Panc1 (cell line): ENCODE data around the gene ZFP92. TPM values are rescaled to one million over a fixed set of nuclear protein-coding genes. Genes with fewer than 3 reads are reported as not detected.

Source experiments
- ATAC-seq: fragments of 200-7000 bp; cut with Tn5 transposase; 2 replicates; pipeline ENCODE4 v1.9.1; 2020; ENCODE audit warnings: mild to moderate bottlenecking, moderate library complexity
- BruUV-seq: library from RNA; stranded (reverse); fragments of 400-500 nt; replicated peaks from 2 replicates; lab custom pipeline; 2021; lab: Mats Ljungman, UMichigan
- CTCF ChIA-PET: fragments of 300-600 bp; sonication (Branson Sonifier 250); formaldehyde crosslinking; loops from one replicate; lab custom pipeline; 2022; ENCODE audit warnings: antibody characterized with exemption; lab: Charles Lee
- POLR2A ChIA-PET: fragments of 300-600 bp; sonication (Branson Sonifier 250); formaldehyde crosslinking; loops from one replicate; lab custom pipeline; 2022; ENCODE audit warnings: antibody characterized with exemption; lab: Charles Lee
- DNase-seq: peaks from one replicate; pipeline ENCODE4 v3.0.0-alpha.2; 2010; ENCODE audit warnings: low read depth, low spot score
- H3K27ac ChIP-seq: 2 replicates; pipeline ENCODE4 v1.5.1; 2011; ENCODE audit warnings: mild to moderate bottlenecking, low read length, inconsistent platforms
- H3K27me3 ChIP-seq: fragments of 200-500 bp; sonication (Bioruptor generic); 2 replicates; pipeline ENCODE4 v1.6.0; 2014; ENCODE audit warnings: low read length, inconsistent platforms; ENCODE audit not compliant: control insufficient read depth, insufficient read depth
- H3K36me3 ChIP-seq: fragments of 200-500 bp; sonication (Bioruptor generic); 2 replicates; pipeline ENCODE4 v1.5.1; 2014; ENCODE audit warnings: inconsistent platforms, mild to moderate bottlenecking, low read length, moderate library complexity; ENCODE audit not compliant: control insufficient read depth, insufficient read depth
- H3K4me1 ChIP-seq: 2 replicates; pipeline ENCODE4 v1.5.1; 2011; ENCODE audit warnings: inconsistent platforms, mild to moderate bottlenecking, low read length, moderate library complexity; ENCODE audit not compliant: control insufficient read depth, insufficient read depth
- H3K4me3 ChIP-seq, 2 experiments: 2 replicates each; pipeline ENCODE4 v1.5.1; 2011 to 2012; ENCODE audit warnings: low read depth in 2 of 2, low read length in 2 of 2, mild to moderate bottlenecking in 2 of 2, inconsistent platforms in 1 of 2, moderate library complexity in 1 of 2
- H3K9me3 ChIP-seq: fragments of 200-500 bp; sonication (Bioruptor generic); 2 replicates; pipeline ENCODE4 v1.5.1; 2014; ENCODE audit warnings: low read depth, mild to moderate bottlenecking, inconsistent platforms, low read length, moderate library complexity; ENCODE audit not compliant: control insufficient read depth, insufficient read depth
- POLR2AphosphoS5 ChIP-seq: IDR thresholded peaks from 2 replicates; pipeline ENCODE4 v1.6.1; 2012; ENCODE audit warnings: mild to moderate bottlenecking, low read depth, low read length, moderate library complexity
- SIN3A ChIP-seq: IDR thresholded peaks from 2 replicates; pipeline ENCODE4 v1.6.1; 2012; ENCODE audit warnings: low read depth, mild to moderate bottlenecking, low read length, moderate library complexity, borderline replicate concordance; ENCODE audit not compliant: insufficient read depth
- TCF7L2 ChIP-seq: IDR thresholded peaks from 2 replicates; pipeline ENCODE4 v1.6.1; 2011; ENCODE audit warnings: mild to moderate bottlenecking, low read depth, low read length, inconsistent platforms
- in situ Hi-C: cut with HindIII; loops from 2 replicates; pipeline ENCODE4 v1.10.0; 2016; ENCODE audit warnings: low sequenced_read_pairs, low pct_unique_long_range_greater_than_20kb
- intact Hi-C: fragments of 100-400 bp; cut with micrococcal nuclease; formaldehyde crosslinking; loops from one replicate; pipeline ENCODE4 v1.10.0; 2022; ENCODE audit not compliant: unreplicated experiment
- total RNA-seq: library from RNA; stranded (reverse); gene quantifications from one replicate; pipeline ENCODE4 v1.2.1, GENCODE V29; 2021; ENCODE audit not compliant: unreplicated experiment
- TF ChIP-seq, protein P1 (sequence below): fragments of 450-650 bp; IDR thresholded peaks from 2 replicates; pipeline ENCODE4 v1.5.1; 2017; ENCODE audit warnings: mild to moderate bottlenecking
- TF ChIP-seq, protein P2 (sequence below), 2 experiments: IDR thresholded peaks; 2 replicates each; pipeline ENCODE4 v1.6.1; 2011 to 2012; ENCODE audit warnings: low read depth in 2 of 2, control low read depth in 1 of 2, low read length in 1 of 2, mild to moderate bottlenecking in 1 of 2, moderate library complexity in 1 of 2; ENCODE audit not compliant: insufficient read depth in 1 of 2

Gene ZFP92
- total RNA-seq, 1 experiment from 2014 or later = 0.90 TPM

DNA sequence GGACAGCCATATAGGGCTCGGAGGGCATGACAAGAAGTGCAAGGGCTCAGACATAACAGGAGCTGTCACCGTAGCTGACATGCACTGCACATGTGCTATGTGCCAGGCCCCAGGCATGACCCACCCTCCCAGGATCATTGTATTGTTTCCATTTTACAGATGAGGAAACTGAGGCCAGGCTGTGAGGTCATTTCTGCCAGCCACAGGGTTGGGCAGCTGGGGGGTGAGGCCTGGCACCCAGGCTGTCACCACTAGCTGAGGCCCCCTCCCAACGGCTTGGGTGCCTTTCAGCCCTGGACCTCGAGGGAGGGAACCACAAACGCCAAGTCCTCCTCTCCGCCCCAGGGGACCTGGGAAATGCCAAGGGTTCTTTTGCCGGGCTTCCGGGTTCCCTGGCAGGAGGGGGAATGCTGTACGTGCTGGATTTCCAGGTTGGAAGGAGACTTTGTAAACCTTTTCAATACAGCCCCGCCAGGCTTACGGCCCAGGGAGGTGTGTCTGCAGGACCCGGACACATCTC, 21.9 kb downstream of the ZFP92 start:
- ChIA-PET POLR2A (no interaction called here), CTCF (no interaction called here)
- DNase-seq (no peak), ATAC-seq (no peak)
- in situ Hi-C loops (no loop called here), intact Hi-C loops (loop anchor here (10.0 kb wide), 1 partner anchor 398 kb away; no protein-coding TSS in a partner anchor)
- Histone ChIP-seq H3K27me3 (no peaks in the 10 kb centered on the region), H3K4me3 (no peak overlapping the region), H3K36me3 (no peaks in the 10 kb centered on the region), H3K27ac (no peak overlapping the region), H3K4me1 (no peaks in the 10 kb centered on the region), H3K9me3 (no peaks in the 10 kb centered on the region)
- TF ChIP-seq SIN3A (no peak), POLR2AphosphoS5 (no peak), TCF7L2 (no peak)
- TF ChIP-seq, protein P1, sequence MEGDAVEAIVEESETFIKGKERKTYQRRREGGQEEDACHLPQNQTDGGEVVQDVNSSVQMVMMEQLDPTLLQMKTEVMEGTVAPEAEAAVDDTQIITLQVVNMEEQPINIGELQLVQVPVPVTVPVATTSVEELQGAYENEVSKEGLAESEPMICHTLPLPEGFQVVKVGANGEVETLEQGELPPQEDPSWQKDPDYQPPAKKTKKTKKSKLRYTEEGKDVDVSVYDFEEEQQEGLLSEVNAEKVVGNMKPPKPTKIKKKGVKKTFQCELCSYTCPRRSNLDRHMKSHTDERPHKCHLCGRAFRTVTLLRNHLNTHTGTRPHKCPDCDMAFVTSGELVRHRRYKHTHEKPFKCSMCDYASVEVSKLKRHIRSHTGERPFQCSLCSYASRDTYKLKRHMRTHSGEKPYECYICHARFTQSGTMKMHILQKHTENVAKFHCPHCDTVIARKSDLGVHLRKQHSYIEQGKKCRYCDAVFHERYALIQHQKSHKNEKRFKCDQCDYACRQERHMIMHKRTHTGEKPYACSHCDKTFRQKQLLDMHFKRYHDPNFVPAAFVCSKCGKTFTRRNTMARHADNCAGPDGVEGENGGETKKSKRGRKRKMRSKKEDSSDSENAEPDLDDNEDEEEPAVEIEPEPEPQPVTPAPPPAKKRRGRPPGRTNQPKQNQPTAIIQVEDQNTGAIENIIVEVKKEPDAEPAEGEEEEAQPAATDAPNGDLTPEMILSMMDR = no peak
- TF ChIP-seq, protein P2, sequence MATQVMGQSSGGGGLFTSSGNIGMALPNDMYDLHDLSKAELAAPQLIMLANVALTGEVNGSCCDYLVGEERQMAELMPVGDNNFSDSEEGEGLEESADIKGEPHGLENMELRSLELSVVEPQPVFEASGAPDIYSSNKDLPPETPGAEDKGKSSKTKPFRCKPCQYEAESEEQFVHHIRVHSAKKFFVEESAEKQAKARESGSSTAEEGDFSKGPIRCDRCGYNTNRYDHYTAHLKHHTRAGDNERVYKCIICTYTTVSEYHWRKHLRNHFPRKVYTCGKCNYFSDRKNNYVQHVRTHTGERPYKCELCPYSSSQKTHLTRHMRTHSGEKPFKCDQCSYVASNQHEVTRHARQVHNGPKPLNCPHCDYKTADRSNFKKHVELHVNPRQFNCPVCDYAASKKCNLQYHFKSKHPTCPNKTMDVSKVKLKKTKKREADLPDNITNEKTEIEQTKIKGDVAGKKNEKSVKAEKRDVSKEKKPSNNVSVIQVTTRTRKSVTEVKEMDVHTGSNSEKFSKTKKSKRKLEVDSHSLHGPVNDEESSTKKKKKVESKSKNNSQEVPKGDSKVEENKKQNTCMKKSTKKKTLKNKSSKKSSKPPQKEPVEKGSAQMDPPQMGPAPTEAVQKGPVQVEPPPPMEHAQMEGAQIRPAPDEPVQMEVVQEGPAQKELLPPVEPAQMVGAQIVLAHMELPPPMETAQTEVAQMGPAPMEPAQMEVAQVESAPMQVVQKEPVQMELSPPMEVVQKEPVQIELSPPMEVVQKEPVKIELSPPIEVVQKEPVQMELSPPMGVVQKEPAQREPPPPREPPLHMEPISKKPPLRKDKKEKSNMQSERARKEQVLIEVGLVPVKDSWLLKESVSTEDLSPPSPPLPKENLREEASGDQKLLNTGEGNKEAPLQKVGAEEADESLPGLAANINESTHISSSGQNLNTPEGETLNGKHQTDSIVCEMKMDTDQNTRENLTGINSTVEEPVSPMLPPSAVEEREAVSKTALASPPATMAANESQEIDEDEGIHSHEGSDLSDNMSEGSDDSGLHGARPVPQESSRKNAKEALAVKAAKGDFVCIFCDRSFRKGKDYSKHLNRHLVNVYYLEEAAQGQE (IDR thresholded peaks at IDR 0.05; ENCODE audit: insufficient read depth in 1 of 2, low read depth in 2 of 2, low read length in 1 of 2) = no peak
- no TSS peak for BruUV-seq

GRCh38 chrX:153433781-153434285, 22.6 kb downstream of the ZFP92 start:
- ATAC-seq (no peak), DNase-seq (no peak)
- TF ChIP-seq POLR2AphosphoS5 (no peak), TCF7L2 (no peak)
- TF ChIP-seq, protein P1 = no peak
- BruUV-seq = no TSS peak
- ChIA-PET CTCF (no interaction called here), POLR2A (no interaction called here)
- intact Hi-C loops (loop anchor here (10.0 kb wide), 1 partner anchor 399 kb away; no protein-coding TSS in a partner anchor), in situ Hi-C loops (no loop called here)
- Histone ChIP-seq H3K27ac (no peak overlapping the region), H3K4me3 (no peak overlapping the region), H3K27me3 (no peaks in the 10 kb centered on the region), H3K9me3 (no peaks in the 10 kb centered on the region), H3K4me1 (no peaks in the 10 kb centered on the region), H3K36me3 (no peaks in the 10 kb centered on the region)
